ENCODE data around the gene RPL29.
A peak's percentile ranks its signal among the peaks of the same experiment; 100 is the strongest.

RPL29 gene

DNA sequence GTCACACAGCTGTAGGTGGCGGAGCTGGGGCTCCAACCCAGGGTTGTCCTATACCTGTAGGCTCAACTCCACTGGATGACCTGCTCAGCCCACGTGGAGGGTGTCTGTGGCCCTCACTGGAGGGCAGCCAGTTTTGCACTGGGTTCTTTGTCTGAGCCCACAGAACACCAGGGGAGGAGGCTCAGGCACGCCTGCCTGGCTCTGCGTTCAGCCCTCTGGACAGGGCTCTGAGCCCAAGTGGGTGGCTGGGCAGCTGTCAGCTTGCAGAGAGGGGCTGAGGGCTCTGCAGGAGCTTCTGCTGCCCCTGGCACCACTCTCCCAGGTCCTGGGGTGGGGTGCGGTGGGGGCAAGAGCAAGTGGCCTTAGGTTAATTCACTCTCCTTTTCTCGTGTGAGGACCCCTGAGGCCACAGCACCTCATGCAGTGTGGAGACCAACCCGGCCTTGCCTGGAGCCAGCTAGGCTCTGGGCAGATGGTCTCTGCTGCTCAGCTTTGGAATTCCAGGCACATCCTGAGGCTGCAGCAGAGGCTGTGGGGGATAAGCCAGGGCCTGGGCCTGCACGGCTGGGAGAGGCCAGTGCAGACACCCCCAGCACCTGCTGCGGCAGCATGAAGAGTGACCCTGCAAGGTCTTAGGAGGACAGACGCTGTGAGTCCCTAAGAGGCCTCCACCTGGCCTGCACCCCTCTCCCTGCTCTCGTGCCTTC is 37.2 kb upstream of the RPL29 start:
- Mint-ChIP-seq H3K4me3 (no peak overlapping the region), H3K27ac (no peak overlapping the region)
- no peak for ATAC-seq

GRCh38 chr3:52031896-52032295 is 36.2 kb upstream of the RPL29 start:
- ATAC-seq (no peak), DNase-seq (no peak)
- no peaks in the 10 kb centered on the region for H3K36me3 Mint-ChIP-seq (ENCODE audit: low read depth)
- H3K4me1 Mint-ChIP-seq = no peaks in the 10 kb centered on the region
- H3K27me3 Mint-ChIP-seq = no peaks in the 10 kb centered on the region
- no peak overlapping the region for H3K27ac Mint-ChIP-seq
- H3K4me3 Mint-ChIP-seq = no peak overlapping the region
- H3K9me3 Mint-ChIP-seq = no peaks in the 10 kb centered on the region

More for the DNA sequence above, 37.2 kb upstream of the RPL29 start:
- H3K27me3 Mint-ChIP-seq = no peaks in the 10 kb centered on the region
- H3K4me1 Mint-ChIP-seq = no peaks in the 10 kb centered on the region
- H3K9me3 Mint-ChIP-seq = no peaks in the 10 kb centered on the region
- no peak for DNase-seq
- no peaks in the 10 kb centered on the region for H3K36me3 Mint-ChIP-seq (ENCODE audit: low read depth)

DNA sequence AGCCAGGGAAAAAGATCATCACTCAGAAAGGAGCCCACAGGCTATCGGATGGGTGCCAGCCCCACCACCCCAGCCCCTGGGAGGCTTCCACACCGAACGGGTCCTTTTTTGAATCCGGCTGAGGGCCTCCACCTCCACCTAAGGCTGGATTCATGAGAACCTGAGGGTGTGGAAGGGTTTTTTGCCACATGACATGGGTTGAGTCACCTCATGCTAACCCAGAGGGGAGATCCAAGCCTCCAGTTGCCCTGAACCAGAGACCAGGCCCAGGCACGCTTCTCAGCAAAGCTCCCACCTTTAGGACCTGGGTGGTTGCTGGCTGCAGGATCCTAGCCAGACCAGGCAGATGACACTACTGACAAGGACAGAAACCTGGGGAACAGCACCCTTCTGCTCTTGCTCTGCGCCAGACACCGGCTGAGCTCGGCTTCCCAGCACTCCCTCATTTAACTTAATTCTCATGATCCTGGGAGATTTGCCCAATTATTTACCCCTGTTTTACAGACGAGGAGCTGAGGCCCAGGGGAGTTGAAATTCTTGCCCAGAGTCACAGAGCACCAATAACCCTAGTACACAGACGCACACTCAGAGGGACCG is 35.1 kb upstream of the RPL29 start:
- Mint-ChIP-seq H3K4me3 (no peak overlapping the region), H3K4me1 (no peaks in the 10 kb centered on the region), H3K36me3 (ENCODE audit: low read depth) (no peaks in the 10 kb centered on the region), H3K27me3 (no peaks in the 10 kb centered on the region), H3K9me3 (no peaks in the 10 kb centered on the region), H3K27ac (no peak overlapping the region)
- ATAC-seq (no peak), DNase-seq (no peak)

- ATAC-seq = no peak
- no peaks in the 10 kb centered on the region for H3K9me3 Mint-ChIP-seq
- DNase-seq = no peak
- no peaks in the 10 kb centered on the region for H3K4me1 Mint-ChIP-seq
- no peak overlapping the region for H3K27ac Mint-ChIP-seq
- H3K27me3 Mint-ChIP-seq = no peaks in the 10 kb centered on the region
- H3K4me3 Mint-ChIP-seq = no peak overlapping the region
- H3K36me3 Mint-ChIP-seq (ENCODE audit: low read depth) = no peaks in the 10 kb centered on the region
Measured at GRCh38 chr3:52029535-52029934, 33.8 kb upstream of the RPL29 start.

DNA sequence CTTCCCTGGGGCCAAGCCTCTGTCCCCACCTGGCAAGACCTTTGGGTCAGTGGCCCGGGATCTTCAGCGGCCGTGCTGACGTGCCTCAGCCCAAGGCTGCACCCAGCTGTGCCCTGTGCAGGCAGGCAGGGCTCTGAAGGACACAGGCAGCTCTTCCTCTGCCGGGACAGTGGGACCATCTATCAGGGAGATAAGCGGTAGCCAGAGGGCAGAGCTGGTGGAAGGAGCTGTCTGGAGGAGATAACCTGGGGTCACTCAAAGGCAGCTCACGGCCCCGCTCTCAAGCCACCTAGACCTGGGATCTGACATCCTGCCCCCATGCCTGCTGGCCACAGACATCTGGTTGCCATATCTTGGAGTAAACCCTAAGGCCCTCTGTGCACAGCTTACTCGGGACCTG is 33.4 kb upstream of the RPL29 start:
- DNase-seq (no peak), ATAC-seq (no peak)
- H3K4me1 Mint-ChIP-seq = no peaks in the 10 kb centered on the region
- H3K27me3 Mint-ChIP-seq = peaks cover 2% of the 10 kb centered on the region
- H3K36me3 Mint-ChIP-seq (ENCODE audit: low read depth) = no peaks in the 10 kb centered on the region
- no peak overlapping the region for H3K4me3 Mint-ChIP-seq
- H3K9me3 Mint-ChIP-seq = no peaks in the 10 kb centered on the region
- no peak overlapping the region for H3K27ac Mint-ChIP-seq

- no peak overlapping the region for H3K27ac Mint-ChIP-seq
- ATAC-seq = peak; percentile 25
- H3K36me3 Mint-ChIP-seq (ENCODE audit: low read depth) = no peaks in the 10 kb centered on the region
- no peaks in the 10 kb centered on the region for H3K9me3 Mint-ChIP-seq
- no peak for DNase-seq
- H3K4me3 Mint-ChIP-seq = no peak overlapping the region
- H3K27me3 Mint-ChIP-seq = peaks cover 2% of the 10 kb centered on the region
- no peaks in the 10 kb centered on the region for H3K4me1 Mint-ChIP-seq
Measured at GRCh38 chr3:52028572-52028971, 32.9 kb upstream of the RPL29 start.

- no peak overlapping the region for H3K27ac Mint-ChIP-seq
- H3K9me3 Mint-ChIP-seq = no peaks in the 10 kb centered on the region
- no peaks in the 10 kb centered on the region for H3K4me1 Mint-ChIP-seq
- H3K36me3 Mint-ChIP-seq (ENCODE audit: low read depth) = no peaks in the 10 kb centered on the region
- H3K27me3 Mint-ChIP-seq = peaks cover 2% of the 10 kb centered on the region
- no peak overlapping the region for H3K4me3 Mint-ChIP-seq
- ATAC-seq (no peak), DNase-seq (no peak)
Measured at GRCh38 chr3:52026041-52026440, 30.3 kb upstream of the RPL29 start.

- Mint-ChIP-seq H3K27ac (no peak overlapping the region), H3K4me3 (no peak overlapping the region), H3K9me3 (no peaks in the 10 kb centered on the region), H3K27me3 (peaks cover 2% of the 10 kb centered on the region), H3K4me1 (no peaks in the 10 kb centered on the region), H3K36me3 (ENCODE audit: low read depth) (no peaks in the 10 kb centered on the region)
- no peak for DNase-seq
- ATAC-seq = no peak
Measured at GRCh38 chr3:52025453-52025852, 29.8 kb upstream of the RPL29 start.

- ATAC-seq = no peak
- Mint-ChIP-seq H3K36me3 (ENCODE audit: low read depth) (no peaks in the 10 kb centered on the region), H3K27ac (no peak overlapping the region), H3K4me1 (no peaks in the 10 kb centered on the region), H3K27me3 (peaks cover 2% of the 10 kb centered on the region), H3K4me3 (no peak overlapping the region), H3K9me3 (no peaks in the 10 kb centered on the region)
- DNase-seq = no peak
Measured at GRCh38 chr3:52024765-52025452, 29.2 kb upstream of the RPL29 start.

- Mint-ChIP-seq H3K27me3 (peaks cover 2% of the 10 kb centered on the region), H3K9me3 (no peaks in the 10 kb centered on the region), H3K4me3 (no peak overlapping the region), H3K4me1 (no peaks in the 10 kb centered on the region), H3K27ac (no peak overlapping the region), H3K36me3 (ENCODE audit: low read depth) (no peaks in the 10 kb centered on the region)
- DNase-seq (no peak), ATAC-seq (no peak)
Measured at GRCh38 chr3:52023860-52024764, 28.4 kb upstream of the RPL29 start.

GRCh38 chr3:52023101-52023770 is 27.5 kb upstream of the RPL29 start:
- no peak for ATAC-seq
- Mint-ChIP-seq H3K27me3 (peaks cover 2% of the 10 kb centered on the region), H3K9me3 (no peaks in the 10 kb centered on the region), H3K27ac (no peak overlapping the region), H3K4me1 (no peaks in the 10 kb centered on the region), H3K4me3 (no peak overlapping the region), H3K36me3 (ENCODE audit: low read depth) (no peaks in the 10 kb centered on the region)
- DNase-seq = no peak

DNA sequence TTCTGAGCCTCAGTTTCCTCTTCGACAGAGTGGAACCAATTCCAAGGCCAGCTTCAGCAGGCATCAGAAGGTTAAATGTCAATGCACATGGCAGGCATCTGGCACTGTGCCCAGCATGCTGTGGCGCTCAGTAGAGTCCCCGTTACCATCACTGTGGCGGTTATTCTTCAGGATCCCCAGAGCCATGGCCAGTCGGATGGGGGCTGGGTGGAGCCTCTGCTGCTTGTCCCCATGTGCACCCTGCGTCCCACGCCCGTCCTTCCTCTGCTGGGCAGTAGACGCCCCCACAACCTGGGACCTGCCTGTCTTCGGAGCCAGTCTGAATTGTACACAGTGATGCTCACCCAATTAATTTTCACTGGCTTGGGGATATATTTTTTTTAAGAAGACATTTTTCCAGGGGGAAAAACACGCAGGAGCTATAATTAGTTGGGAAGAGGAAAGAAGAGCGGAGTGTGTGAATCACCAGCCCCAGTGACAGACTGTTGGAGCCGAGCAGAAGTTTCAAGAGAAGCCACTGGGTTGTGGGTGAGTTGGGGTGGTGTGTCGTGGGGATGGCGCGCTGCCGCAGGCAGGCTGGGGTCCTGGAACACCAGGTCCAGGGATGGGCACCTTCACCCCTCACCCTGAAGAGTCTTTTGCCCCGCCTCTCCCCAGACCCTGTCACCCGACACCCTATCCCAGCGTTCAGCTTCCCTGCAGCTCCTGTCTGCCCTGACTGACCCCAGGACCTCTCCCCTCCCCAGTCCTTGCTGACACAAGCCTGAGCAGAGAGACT is 26.8 kb upstream of the RPL29 start:
- DNase-seq = no peak
- ATAC-seq = no peak
- H3K27me3 Mint-ChIP-seq = peaks cover 2% of the 10 kb centered on the region
- no peaks in the 10 kb centered on the region for H3K9me3 Mint-ChIP-seq
- no peak overlapping the region for H3K4me3 Mint-ChIP-seq
- H3K4me1 Mint-ChIP-seq = no peaks in the 10 kb centered on the region
- no peaks in the 10 kb centered on the region for H3K36me3 Mint-ChIP-seq (ENCODE audit: low read depth)
- H3K27ac Mint-ChIP-seq = no peak overlapping the region

GRCh38 chr3:52021489-52022268 is 26.0 kb upstream of the RPL29 start:
- DNase-seq = no peak
- Mint-ChIP-seq H3K36me3 (ENCODE audit: low read depth) (no peaks in the 10 kb centered on the region), H3K27ac (no peak overlapping the region), H3K4me3 (no peak overlapping the region), H3K4me1 (no peaks in the 10 kb centered on the region), H3K27me3 (peaks cover 2% of the 10 kb centered on the region), H3K9me3 (no peaks in the 10 kb centered on the region)
- ATAC-seq = no peak
